Karpas-422 (cell line): ENCODE measurements around the gene BIN1. TPM values are rescaled to one million over a fixed set of nuclear protein-coding genes. Genes with fewer than 3 reads are reported as not detected.

Experiments used
- DNase-seq: peaks from one replicate; pipeline ENCODE4 v3.0.0-alpha.2; 2015
- H2AFZ ChIP-seq: fragments of 200-600 bp; sonication (generic); 2 replicates; pipeline ENCODE4 v1.6.1; 2014; ENCODE audit warnings: antibody characterized with exemption, low read length, mixed read lengths
- H3K27ac ChIP-seq: fragments of 200-600 bp; sonication (generic); 2 replicates; pipeline ENCODE4 v1.5.1; 2014; ENCODE audit warnings: mild to moderate bottlenecking, low read length, moderate library complexity
- H3K27me3 ChIP-seq: fragments of 200-600 bp; sonication (generic); 2 replicates; pipeline ENCODE4 v1.6.1; 2014; ENCODE audit warnings: low read length, mixed read lengths
- H3K36me3 ChIP-seq: fragments of 200-600 bp; sonication (generic); 2 replicates; pipeline ENCODE4 v1.6.1; 2014; ENCODE audit warnings: low read length, mixed read lengths; ENCODE audit not compliant: insufficient read depth
- H3K4me1 ChIP-seq: fragments of 200-600 bp; sonication (generic); 2 replicates; pipeline ENCODE4 v1.6.1; 2014; ENCODE audit warnings: mild to moderate bottlenecking, low read length, mixed read lengths
- H3K4me2 ChIP-seq: fragments of 200-600 bp; sonication (generic); 2 replicates; pipeline ENCODE4 v1.6.1; 2014; ENCODE audit warnings: low read length, low read depth, mild to moderate bottlenecking; ENCODE audit not compliant: poor library complexity, severe bottlenecking
- H3K4me3 ChIP-seq: fragments of 200-600 bp; sonication (generic); 2 replicates; pipeline ENCODE4 v1.5.1; 2014; ENCODE audit warnings: mild to moderate bottlenecking, antibody characterized with exemption, low read length, mixed read lengths
- H3K79me2 ChIP-seq: fragments of 200-600 bp; sonication (generic); 2 replicates; pipeline ENCODE4 v1.6.1; 2014; ENCODE audit warnings: mild to moderate bottlenecking, low read length, mixed read lengths
- H3K9ac ChIP-seq: fragments of 200-600 bp; sonication (generic); 2 replicates; pipeline ENCODE4 v1.6.0; 2014; ENCODE audit warnings: low read length
- H3K9me2 ChIP-seq: fragments of 200-600 bp; sonication (generic), shearing (Covaris generic); replicated peaks from 2 replicates; pipeline ENCODE4 v1.6.0; 2014; ENCODE audit warnings: mild to moderate bottlenecking, low read length, moderate library complexity; ENCODE audit not compliant: insufficient read depth
- H3K9me3 ChIP-seq: fragments of 300-700, 200-600 bp; sonication (generic); 2 replicates; pipeline ENCODE4 v1.6.1; 2014; ENCODE audit warnings: low read length, mixed read lengths
- H4K20me1 ChIP-seq: fragments of 200-600 bp; sonication (generic); 2 replicates; pipeline ENCODE4 v1.6.1; 2014; ENCODE audit warnings: mild to moderate bottlenecking, antibody characterized with exemption, low read length, low read depth; ENCODE audit not compliant: insufficient read depth
- total RNA-seq: library from RNA; depleted of rRNA; stranded (reverse); fragments of >200 nt; shearing (Covaris generic); gene quantifications from 2 replicates; pipeline ENCODE4 v1.2.3, GENCODE V29; 2014; ENCODE audit warnings: low replicate concordance

The BIN1 gene
- total RNA-seq, 1 experiment from 2014 or later: 8.4 TPM

- Histone ChIP-seq H3K9ac (no peak overlapping the region), H3K27ac (no peak overlapping the region), H3K36me3 (no peaks in the 10 kb centered on the region), H3K79me2 (no peaks in the 10 kb centered on the region), H3K9me3 (no peaks in the 10 kb centered on the region), H3K9me2 (no peaks in the 10 kb centered on the region), H3K4me1 (no peaks in the 10 kb centered on the region), H3K27me3 (no peaks in the 10 kb centered on the region; the same call in 1 of the 2 replicates), H2AFZ (no peak overlapping the region), H4K20me1 (no peaks in the 10 kb centered on the region), H3K4me2 (no peak overlapping the region), H3K4me3 (no peak overlapping the region)
- DNase-seq: no peak
Measured at GRCh38 chr2:127146071-127146725, 39.2 kb upstream of the BIN1 start.

DNA sequence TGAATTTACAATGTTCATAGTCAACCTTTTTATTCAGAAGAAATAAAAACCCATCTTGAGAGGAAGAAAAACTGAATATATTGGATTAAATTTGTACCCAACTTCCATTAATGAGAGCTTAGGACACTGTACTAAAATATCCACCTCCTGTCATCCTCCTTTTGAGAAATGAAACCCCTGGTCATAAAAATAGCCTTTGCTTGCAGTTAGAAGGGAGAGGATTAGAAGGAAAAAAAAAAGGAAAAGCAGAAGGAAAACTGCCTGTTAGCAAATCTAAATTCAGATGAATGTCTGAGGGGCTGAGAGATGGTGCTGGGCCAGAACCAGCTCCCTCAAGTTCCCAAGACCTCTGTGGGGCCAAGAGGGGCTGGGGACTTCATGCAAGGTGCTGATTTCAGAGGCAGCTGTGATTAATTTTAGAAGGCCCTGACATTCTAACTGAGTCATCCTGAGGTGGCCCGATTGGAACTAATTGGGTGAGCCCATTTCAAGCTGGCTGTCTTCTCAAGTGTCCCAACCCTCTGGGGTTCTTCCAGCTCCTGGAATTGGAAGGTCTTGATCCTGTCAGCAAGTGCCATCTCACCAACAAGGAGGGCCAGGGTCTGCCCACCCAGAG is 38.4 kb upstream of the BIN1 start:
- no peak overlapping the region for H2AFZ ChIP-seq
- H4K20me1 ChIP-seq: no peaks in the 10 kb centered on the region
- H3K9ac ChIP-seq: no peak overlapping the region
- H3K27me3 ChIP-seq: no peaks in the 10 kb centered on the region
- H3K36me3 ChIP-seq: no peaks in the 10 kb centered on the region
- no peak for DNase-seq
- no peaks in the 10 kb centered on the region for H3K9me3 ChIP-seq
- H3K4me3 ChIP-seq: no peak overlapping the region
- no peaks in the 10 kb centered on the region for H3K79me2 ChIP-seq
- no peak overlapping the region for H3K4me2 ChIP-seq
- H3K9me2 ChIP-seq: no peaks in the 10 kb centered on the region
- H3K27ac ChIP-seq: no peak overlapping the region
- no peaks in the 10 kb centered on the region for H3K4me1 ChIP-seq

- H3K4me2 ChIP-seq: no peak overlapping the region
- no peak for DNase-seq
- no peak overlapping the region for H3K27ac ChIP-seq
- no peaks in the 10 kb centered on the region for H3K79me2 ChIP-seq
- no peak overlapping the region for H3K4me3 ChIP-seq
- H2AFZ ChIP-seq: no peak overlapping the region
- H3K9me3 ChIP-seq: no peaks in the 10 kb centered on the region
- no peaks in the 10 kb centered on the region for H3K9me2 ChIP-seq
- no peaks in the 10 kb centered on the region for H3K27me3 ChIP-seq
- H3K9ac ChIP-seq: no peak overlapping the region
- no peaks in the 10 kb centered on the region for H3K4me1 ChIP-seq
- H4K20me1 ChIP-seq: no peaks in the 10 kb centered on the region
- H3K36me3 ChIP-seq: no peaks in the 10 kb centered on the region
Measured at GRCh38 chr2:127143841-127144782, 37.2 kb upstream of the BIN1 start.

- Histone ChIP-seq H3K79me2 (no peaks in the 10 kb centered on the region), H4K20me1 (no peaks in the 10 kb centered on the region), H3K9ac (no peak overlapping the region), H3K4me2 (no peak overlapping the region), H3K4me1 (no peaks in the 10 kb centered on the region), H3K27me3 (no peaks in the 10 kb centered on the region), H3K27ac (no peak overlapping the region), H3K4me3 (no peak overlapping the region), H3K9me3 (no peaks in the 10 kb centered on the region), H3K36me3 (no peaks in the 10 kb centered on the region), H2AFZ (no peak overlapping the region), H3K9me2 (no peaks in the 10 kb centered on the region)
- DNase-seq: no peak
Measured at GRCh38 chr2:127142663-127143630, 36.0 kb upstream of the BIN1 start.

DNA sequence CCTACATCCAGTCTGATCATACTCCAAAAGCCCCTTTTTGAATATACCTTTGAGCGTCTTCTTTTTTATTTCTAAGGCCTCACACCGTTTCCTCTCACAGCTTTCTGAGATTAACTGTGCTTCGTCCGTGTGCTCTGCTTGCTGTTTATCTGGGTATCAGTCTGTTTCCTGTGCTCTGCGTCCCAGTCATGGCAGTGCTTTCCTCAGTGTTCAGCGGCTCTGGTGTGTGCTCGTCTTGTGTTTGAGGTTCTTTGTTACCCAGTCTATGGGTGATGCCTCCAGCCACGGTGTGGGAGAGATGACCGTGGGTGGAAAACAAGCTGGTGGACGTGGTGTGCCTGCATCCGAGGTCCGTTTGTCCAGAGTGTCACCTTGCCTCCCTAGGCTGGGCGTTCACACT is 33.6 kb upstream of the BIN1 start:
- Histone ChIP-seq H3K79me2 (no peaks in the 10 kb centered on the region), H4K20me1 (no peaks in the 10 kb centered on the region), H3K4me2 (no peak overlapping the region), H2AFZ (no peak overlapping the region), H3K9me2 (no peaks in the 10 kb centered on the region), H3K4me1 (no peaks in the 10 kb centered on the region), H3K9ac (no peak overlapping the region), H3K36me3 (no peaks in the 10 kb centered on the region), H3K27ac (no peak overlapping the region), H3K9me3 (no peaks in the 10 kb centered on the region), H3K27me3 (no peaks in the 10 kb centered on the region), H3K4me3 (no peak overlapping the region)
- DNase-seq: no peak

DNA sequence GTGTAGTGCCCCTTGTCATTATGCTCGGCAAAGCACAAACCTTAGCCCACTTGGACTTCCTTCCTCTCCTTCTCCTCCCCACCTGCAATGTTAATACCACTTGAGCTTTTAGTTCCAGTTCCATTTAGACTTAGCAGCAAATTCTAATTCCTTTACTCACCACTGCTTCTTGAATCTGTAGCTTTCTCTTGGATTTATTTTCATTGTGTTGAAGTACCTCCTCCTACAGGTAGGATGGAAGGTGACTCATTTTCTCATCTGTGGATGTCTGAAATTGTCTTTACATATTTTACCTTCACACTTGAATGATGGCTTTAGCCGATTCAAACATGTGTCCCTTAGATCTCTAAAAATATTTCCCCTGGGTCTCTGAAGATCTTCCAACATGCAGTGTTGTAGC is 32.8 kb upstream of the BIN1 start:
- no peaks in the 10 kb centered on the region for H3K9me2 ChIP-seq
- no peaks in the 10 kb centered on the region for H3K79me2 ChIP-seq
- H3K36me3 ChIP-seq: no peaks in the 10 kb centered on the region
- H2AFZ ChIP-seq: no peak overlapping the region
- H3K4me2 ChIP-seq: no peak overlapping the region
- H3K4me3 ChIP-seq: no peak overlapping the region
- no peak overlapping the region for H3K9ac ChIP-seq
- H3K27me3 ChIP-seq: no peaks in the 10 kb centered on the region
- H3K27ac ChIP-seq: no peak overlapping the region
- H4K20me1 ChIP-seq: no peaks in the 10 kb centered on the region
- no peak for DNase-seq
- no peaks in the 10 kb centered on the region for H3K9me3 ChIP-seq
- H3K4me1 ChIP-seq: no peaks in the 10 kb centered on the region

DNA sequence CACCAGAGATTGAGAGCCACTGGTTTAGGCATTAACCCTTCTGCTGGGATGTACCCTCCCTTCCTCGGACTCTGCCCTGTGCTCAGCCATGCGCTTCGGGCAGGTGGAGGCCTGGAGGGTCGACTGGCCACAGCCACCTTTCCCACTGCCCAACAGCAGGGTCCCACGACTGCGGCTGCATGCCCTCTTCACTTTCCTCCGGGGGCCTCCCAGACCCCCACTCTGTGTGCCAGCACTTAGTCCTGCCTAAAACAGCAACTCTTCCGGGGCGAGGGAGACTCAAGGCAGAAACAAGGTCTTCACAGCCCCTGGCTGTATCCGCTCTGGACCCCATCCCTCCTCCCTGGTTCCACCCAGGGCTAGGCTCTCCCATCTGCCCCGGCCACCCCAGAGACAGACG is 31.3 kb upstream of the BIN1 start:
- H3K79me2 ChIP-seq: no peaks in the 10 kb centered on the region
- no peaks in the 10 kb centered on the region for H3K9me2 ChIP-seq
- no peak overlapping the region for H3K9ac ChIP-seq
- no peaks in the 10 kb centered on the region for H3K4me1 ChIP-seq
- H3K4me3 ChIP-seq: no peak overlapping the region
- H3K9me3 ChIP-seq: no peaks in the 10 kb centered on the region
- no peaks in the 10 kb centered on the region for H3K36me3 ChIP-seq
- H3K27me3 ChIP-seq: no peaks in the 10 kb centered on the region
- no peak for DNase-seq
- no peaks in the 10 kb centered on the region for H4K20me1 ChIP-seq
- H3K27ac ChIP-seq: no peak overlapping the region
- no peak overlapping the region for H2AFZ ChIP-seq
- no peak overlapping the region for H3K4me2 ChIP-seq
